ENCODE measurements around the gene MANF.

DNA sequence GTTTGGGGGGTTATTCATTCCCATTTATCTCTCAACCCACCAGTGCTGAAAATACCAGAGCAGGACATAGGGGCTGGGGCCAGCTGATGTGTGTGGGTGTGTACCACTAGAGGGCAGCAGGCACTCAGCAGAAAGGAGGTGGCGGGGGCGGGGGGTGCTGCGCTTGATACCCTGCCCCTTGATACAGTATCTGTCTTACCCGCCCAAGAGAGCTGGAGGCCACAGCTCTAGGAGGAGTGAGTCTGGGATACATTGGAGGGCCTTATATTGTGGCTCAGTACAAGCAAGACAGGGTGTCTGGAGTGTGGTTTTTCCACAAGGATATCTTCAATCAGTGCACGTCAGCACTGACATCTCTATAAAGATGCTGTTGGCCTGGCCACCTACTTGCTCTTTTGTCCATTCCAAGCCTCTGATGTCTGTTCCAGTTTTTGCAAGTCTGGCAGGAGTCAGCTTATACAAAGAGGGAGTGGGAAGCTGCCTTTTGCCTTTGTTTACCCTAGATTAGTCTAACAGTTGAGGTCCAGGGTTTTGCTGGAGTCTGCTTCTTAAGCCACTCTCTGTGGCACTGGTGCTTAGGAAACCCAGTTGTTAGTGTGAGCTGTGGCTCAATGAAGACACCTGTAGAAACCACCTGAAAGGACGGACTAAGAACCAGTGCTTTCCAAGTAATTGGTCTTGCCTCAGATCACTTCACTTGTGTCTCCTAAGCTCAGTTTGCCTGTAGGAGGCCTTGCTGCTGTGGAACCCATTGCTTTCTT is 4.5 kb downstream of the MANF start:
- TF ChIP-seq, protein P1, sequence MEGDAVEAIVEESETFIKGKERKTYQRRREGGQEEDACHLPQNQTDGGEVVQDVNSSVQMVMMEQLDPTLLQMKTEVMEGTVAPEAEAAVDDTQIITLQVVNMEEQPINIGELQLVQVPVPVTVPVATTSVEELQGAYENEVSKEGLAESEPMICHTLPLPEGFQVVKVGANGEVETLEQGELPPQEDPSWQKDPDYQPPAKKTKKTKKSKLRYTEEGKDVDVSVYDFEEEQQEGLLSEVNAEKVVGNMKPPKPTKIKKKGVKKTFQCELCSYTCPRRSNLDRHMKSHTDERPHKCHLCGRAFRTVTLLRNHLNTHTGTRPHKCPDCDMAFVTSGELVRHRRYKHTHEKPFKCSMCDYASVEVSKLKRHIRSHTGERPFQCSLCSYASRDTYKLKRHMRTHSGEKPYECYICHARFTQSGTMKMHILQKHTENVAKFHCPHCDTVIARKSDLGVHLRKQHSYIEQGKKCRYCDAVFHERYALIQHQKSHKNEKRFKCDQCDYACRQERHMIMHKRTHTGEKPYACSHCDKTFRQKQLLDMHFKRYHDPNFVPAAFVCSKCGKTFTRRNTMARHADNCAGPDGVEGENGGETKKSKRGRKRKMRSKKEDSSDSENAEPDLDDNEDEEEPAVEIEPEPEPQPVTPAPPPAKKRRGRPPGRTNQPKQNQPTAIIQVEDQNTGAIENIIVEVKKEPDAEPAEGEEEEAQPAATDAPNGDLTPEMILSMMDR (conservative IDR thresholded peaks at IDR 0.05; ENCODE audit: low read length) = peak; percentile 96
- TF ChIP-seq EZH2phosphoT487 (IDR thresholded peaks at IDR 0.05; ENCODE audit: borderline replicate concordance, low read depth, low read length) = no peak
